Activated CD4-positive, alpha-beta T cell treated with anti-CD3 and anti-CD28 coated beads, Interleukin-2, amount 50 U/mL, for 16 hours (primary cell): ENCODE measurements around the gene SMOC2.
"Not testable (repeated sequence)": the region's sequence is repeated elsewhere in the genome, so short reads cannot be mapped to it uniquely, and the experiment has no call there.

Source experiments
- DNase-seq: peaks from one replicate; pipeline ENCODE4 v3.0.0-alpha.2; 2020

The SMOC2 gene

GRCh38 chr6:168609026-168609685, 168.2 kb downstream of the SMOC2 start:
- no peak for DNase-seq

GRCh38 chr6:168609914-168610490, 169.0 kb downstream of the SMOC2 start:
- no peak for DNase-seq

GRCh38 chr6:168610966-168611365, 170.0 kb downstream of the SMOC2 start:
- not testable (repeated sequence) for DNase-seq

GRCh38 chr6:168611691-168612090, 170.7 kb downstream of the SMOC2 start:
- DNase-seq, result no peak

- DNase-seq, result no peak
Observed at GRCh38 chr6:168612586-168612985, 171.6 kb downstream of the SMOC2 start.

GRCh38 chr6:168615837-168616236, 174.9 kb downstream of the SMOC2 start:
- no peak for DNase-seq

GRCh38 chr6:168616816-168617765, 176.1 kb downstream of the SMOC2 start:
- no peak for DNase-seq

- no peak for DNase-seq
Observed at GRCh38 chr6:168618546-168619315, 177.7 kb downstream of the SMOC2 start.

GRCh38 chr6:168619560-168620314, 178.8 kb downstream of the SMOC2 start:
- DNase-seq, result peak; percentile 1

- no peak for DNase-seq
Observed at GRCh38 chr6:168620578-168620977, 179.6 kb downstream of the SMOC2 start.

GRCh38 chr6:168623736-168624135, 182.8 kb downstream of the SMOC2 start:
- no peak for DNase-seq

- no peak for DNase-seq
Observed at GRCh38 chr6:168624540-168624939, 183.6 kb downstream of the SMOC2 start.

GRCh38 chr6:168624948-168625347, 184.0 kb downstream of the SMOC2 start:
- DNase-seq, result no peak

GRCh38 chr6:168625602-168626001, 184.6 kb downstream of the SMOC2 start:
- no peak for DNase-seq

- no peak for DNase-seq
Observed at GRCh38 chr6:168626046-168626602, 185.1 kb downstream of the SMOC2 start.

- no peak for DNase-seq
Observed at GRCh38 chr6:168627506-168628175, 186.7 kb downstream of the SMOC2 start.

GRCh38 chr6:168628176-168628553, 187.2 kb downstream of the SMOC2 start:
- DNase-seq, result no peak

- no peak for DNase-seq
Observed at GRCh38 chr6:168628732-168629245, 187.8 kb downstream of the SMOC2 start.

GRCh38 chr6:168631564-168631963, 190.6 kb downstream of the SMOC2 start:
- DNase-seq, result no peak

GRCh38 chr6:168632694-168633093, 191.7 kb downstream of the SMOC2 start:
- DNase-seq, result no peak
